HG03103 (cell line): ENCODE data around the gene RBM14.
"Not testable (repeated sequence)": the region's sequence is repeated elsewhere in the genome, so short reads cannot be mapped to it uniquely, and the experiment has no call there.

Experiments used
- ATAC-seq: cut with Tn5 transposase; IDR thresholded peaks from one replicate; pipeline ENCODE4 v1.9.1; 2021; ENCODE audit warnings: low read depth; ENCODE audit not compliant: unreplicated experiment

Gene RBM14

DNA sequence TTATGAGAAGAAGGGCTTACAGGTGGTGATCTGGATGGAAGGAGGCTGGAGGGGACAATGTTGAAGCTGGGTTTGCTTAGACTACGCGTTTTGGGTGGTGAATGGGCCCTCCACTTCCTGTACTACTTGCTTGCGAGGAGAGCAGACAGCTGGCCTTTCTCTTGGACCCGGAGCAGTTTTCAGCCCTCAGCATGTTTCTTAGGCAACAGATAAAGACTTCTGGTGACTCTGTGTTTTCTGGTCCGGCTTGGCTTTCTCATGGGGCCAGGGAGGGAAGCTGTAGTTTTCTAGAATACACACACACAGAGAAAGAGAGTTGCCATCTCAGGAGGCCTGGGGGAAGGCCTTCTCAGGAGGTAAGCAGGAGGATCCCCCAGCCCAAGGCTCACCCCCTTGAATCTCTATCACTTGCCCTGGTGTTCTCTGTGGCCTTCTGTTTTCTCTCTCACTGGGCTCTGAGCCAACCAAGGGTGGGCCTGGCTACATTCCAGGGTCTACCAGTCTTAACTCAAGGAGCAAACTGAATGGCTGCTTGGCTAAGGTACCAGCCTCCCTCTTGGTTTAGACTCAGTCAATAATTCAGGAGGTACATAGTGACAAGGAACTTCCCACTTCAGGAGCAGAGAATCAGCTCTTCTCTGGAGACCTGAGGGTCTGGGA, 21.1 kb upstream of the RBM14 start:
- no peak for ATAC-seq

DNA sequence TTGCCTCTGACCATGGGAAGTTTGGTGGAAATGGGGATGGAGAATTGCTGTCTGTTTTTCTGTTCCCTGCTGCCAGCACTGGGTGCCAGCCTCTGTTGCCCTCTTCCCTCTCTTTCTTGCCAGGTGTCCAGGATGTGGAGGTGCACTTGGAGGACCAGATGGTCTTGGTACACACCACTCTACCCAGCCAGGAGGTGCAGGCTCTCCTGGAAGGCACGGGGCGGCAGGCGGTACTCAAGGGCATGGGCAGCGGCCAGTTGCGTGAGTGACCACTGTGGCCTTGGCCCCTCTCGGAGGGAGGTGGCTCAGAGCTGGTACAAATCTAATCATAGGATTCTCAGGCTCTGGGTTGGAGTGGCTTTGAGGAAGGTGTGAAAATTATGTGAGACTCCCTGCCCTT, 17.4 kb upstream of the RBM14 start:
- ATAC-seq = no peak

DNA sequence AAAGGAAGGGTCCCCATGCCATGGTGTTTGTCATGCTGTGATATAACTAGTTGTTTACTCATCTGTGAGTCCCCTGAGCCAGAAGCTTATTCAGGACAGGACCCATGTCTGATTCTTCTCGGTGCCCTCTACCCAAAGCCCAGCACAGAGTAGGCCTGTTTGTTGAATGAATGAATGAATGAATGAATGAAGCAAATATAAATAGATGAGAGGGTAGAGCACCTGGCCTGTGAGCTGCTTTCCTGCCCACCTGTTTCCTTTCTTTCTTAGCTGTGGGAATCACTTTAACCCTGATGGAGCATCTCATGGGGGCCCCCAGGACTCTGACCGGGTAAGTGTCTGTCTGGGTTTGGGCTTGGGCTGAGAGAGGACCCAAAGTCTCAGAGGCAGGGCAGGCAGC, 16.2 kb upstream of the RBM14 start:
- ATAC-seq = no peak

DNA sequence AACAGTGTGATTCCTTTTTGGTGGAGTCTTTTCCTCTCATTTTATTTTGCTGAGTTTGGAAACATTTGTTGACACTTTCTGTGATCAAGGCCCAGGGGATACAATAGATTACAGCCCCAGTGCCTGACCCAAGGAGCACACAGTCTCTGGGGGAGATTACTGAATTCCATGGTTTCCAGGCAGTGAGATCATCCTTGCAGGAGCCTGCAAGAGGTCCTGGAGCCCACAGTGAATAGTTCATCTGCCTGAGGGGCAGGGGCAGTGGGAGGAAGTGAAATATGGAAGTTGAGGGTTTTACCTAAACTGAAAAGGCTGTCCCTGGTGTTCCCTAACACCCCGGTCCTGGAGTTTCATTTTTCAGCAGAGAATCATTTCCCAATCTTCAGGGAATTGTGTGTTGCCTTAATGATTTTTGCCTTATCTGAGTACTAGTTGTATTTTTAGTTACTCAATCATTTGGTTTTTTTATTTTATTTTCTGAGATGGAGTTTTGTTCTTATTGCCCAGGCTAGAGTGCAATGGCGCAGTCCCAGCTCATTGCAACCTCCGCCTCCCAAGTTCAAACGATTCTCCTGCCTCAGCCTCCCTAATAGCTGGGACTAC, 15.7 kb upstream of the RBM14 start:
- ATAC-seq = no peak

DNA sequence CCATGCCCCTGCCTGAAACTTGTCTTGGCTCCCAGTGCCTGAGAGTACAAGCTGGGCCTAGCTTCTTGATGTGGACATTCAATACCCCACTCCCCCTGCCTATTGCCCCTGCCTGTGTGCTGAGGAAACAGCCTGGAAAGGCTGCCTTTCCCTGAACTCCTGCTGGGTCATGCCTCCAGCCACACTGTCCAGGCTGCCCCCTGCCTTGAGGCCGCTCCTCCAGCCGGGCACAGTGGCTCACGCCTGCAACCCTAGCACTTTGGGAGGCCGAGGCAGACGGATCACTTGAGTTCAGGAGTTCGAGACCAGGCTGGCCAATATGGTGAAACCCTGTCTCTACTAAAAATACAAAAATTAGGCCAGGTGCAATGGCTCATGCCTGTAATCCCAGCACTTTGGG, 13.4 kb upstream of the RBM14 start:
- no peak for ATAC-seq

GRCh38 chr11:66604155-66604554, 12.3 kb upstream of the RBM14 start:
- ATAC-seq = no peak

DNA sequence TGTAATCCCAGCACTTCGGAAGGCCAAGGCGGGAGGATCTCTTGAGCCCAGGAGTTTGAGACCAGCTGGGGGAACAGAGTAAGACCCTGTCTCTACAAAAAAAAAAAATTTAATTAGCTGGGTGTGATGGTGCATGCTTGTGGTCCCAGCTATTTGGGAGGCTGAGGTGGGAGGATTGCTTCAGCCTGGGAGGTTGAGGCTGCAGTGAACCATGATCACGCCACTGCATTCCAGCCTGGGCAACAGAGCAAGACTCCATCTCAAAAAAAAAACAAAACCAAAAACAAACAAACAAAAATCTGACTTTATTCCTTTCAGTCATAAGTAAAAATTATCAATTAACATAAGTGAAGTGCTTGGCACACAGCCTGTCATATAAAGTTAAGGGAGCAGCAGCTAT, 9.8 kb upstream of the RBM14 start:
- ATAC-seq = not testable (repeated sequence)

GRCh38 chr11:66607126-66607834, 9.2 kb upstream of the RBM14 start:
- ATAC-seq = no peak

DNA sequence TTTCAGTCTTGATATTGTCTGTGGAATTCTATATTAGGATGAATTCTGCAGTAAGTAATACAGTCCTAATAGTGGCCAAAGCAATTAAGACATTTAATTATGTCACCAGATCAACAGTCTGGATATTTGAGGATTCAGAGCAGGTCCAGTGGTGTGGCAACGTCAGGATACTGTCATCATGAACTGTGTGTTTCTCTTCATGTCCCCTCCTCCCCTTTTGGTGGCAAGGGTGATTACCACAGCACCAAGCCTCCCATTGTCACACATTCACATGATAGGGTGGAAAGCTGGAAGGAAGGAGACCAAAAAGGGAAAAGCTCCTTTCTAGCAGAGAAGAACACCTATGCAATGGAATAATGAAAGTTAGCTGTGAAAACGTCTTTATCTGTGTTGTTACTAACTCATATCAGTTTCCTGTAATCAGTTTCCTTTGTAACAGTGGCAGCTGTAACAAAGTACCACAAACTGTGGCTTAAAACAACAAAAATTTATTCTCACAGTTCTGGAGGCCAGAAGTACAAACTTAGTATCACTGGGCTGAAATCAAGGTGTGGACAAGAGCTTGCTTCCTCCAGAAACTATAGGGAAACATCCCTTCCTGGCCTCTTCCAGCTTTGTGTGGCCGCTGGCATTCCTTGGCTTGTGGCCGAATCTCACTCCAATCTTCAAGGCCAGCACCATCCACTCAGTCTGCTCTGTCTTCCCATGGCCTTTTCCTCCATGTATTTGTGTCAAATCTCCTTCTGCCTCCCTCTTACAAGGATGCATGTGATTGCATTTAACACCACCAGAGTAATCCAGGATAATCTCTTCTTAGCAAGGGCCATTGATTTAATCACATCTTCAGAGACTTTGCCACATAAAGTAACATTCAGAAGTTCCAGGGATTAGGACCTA, 6.5 kb upstream of the RBM14 start:
- no peak for ATAC-seq

DNA sequence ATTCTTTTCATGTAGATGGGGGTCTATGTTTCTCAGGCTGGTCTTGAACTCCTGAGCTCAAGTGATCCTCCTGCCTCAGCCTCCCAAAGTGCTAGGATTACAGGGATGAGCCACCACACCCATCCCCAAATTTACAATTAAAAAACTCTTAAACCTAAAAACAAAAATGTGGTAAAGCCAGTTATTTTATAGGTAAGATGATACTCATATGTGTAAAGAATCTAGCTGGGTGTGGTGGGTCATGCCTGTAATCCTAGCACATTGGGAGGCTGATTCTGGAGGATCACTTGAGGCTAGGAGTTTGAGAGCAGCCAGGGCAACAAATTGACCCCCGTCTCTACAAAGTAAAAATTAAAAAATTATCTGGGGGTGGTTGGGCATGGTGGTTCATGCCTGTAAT, 4.0 kb upstream of the RBM14 start:
- ATAC-seq = no peak

DNA sequence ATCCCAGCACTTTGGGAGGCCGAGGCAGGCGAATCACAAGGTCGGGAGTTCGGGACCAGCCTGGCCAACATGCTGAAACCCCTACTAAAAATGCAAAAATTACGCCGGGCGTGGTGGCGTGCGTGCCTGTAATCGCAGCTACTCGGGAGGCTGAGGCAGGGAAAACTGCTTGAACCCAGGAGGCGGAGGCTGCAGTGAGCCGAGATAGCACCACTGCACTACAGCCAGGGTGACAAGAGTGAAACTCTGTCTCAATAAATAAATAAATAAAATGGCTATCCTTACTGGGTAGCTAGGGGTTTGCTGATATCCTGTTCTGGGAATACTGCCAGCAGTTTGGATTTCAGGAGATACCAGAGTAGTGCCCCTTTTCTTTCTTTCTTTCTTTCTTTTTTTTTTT, 2.4 kb upstream of the RBM14 start:
- ATAC-seq = no peak

DNA sequence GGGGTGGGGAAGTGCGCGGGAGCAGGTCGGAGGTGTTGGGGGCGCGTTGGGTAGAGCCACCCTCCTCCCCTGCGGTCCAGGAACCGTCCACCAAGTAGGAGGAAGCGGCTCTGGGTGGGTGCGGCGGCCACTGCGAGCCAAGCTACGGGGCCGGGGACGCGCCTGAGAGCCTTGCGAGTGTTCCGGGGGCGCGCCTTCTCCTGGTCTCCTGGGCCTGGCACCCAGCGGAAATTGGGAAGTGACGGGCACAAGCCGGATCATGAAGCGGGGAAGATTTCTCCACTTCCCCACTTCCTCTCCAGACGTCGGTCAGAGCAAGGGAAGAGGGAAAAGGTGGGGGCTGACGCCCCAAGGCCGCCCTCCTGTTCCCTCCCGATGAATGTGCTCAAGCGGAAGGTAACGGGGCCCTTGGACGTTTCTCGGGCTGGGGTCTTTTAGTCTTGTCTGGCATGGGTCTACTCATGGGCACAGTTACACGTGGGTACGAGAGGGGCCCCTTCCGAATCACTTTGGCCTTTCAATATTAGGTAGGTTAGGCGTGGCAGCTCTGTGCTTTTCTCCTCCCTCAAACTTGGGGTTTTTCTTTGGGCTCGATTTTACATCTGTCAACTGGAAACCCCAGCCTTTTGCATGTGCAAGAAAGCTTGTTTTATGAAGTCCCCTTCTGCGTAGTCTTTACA, 865 bp downstream of the RBM14 start:
- no peak for ATAC-seq

DNA sequence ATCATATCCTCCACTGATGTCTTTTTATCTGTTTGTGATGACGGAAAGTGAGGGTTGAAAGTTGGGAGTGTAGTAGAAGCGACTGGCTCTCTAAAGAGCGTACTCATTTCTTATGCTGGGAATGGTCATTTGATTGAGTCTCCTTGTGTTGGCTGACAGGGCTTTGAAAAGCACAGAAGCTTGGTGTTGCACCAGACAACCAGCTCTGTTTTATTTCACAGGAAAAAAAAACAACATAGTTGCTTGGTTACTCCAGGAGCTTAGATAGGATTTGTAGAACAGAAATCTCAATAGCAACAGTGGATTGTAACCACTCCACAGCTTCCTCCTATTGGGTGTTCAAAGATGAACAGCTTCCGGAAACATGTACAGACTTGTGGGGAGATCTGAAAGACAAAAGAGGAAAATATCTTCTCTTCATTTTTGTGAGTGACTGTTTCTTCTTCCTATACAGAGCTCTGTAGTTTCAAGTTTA, 2.7 kb downstream of the RBM14 start:
- no peak for ATAC-seq

GRCh38 chr11:66624450-66624849, 8.0 kb downstream of the RBM14 start:
- no peak for ATAC-seq

- ATAC-seq = no peak
These were observed 8.8 kb downstream of the RBM14 start for GRCh38 chr11:66625041-66625751.

- no peak for ATAC-seq
These were observed 9.3 kb downstream of the RBM14 start for GRCh38 chr11:66625752-66626149.

DNA sequence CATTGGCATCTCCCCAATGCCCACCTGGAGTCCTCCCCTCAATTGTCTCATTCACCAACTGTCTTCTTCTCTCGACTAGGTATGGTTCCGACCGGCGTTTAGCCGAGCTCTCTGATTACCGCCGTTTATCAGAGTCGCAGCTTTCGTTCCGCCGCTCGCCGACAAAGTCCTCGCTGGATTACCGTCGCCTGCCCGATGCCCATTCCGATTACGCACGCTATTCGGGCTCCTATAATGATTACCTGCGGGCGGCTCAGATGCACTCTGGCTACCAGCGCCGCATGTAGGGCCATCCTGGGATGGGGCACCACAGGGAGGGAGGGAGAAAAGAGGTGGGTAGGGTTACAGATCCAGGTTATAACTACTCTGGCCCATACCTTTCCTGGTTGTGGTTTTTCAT, 10.0 kb downstream of the RBM14 start:
- ATAC-seq = no peak

- ATAC-seq = no peak
These were observed 10.5 kb downstream of the RBM14 start for GRCh38 chr11:66626926-66627325.

- no peak for ATAC-seq
These were observed 11.7 kb downstream of the RBM14 start for GRCh38 chr11:66628061-66628603.
